IMR-90 (cell line): Measurements from ENCODE around the gene GREB1L. TPM values are rescaled to one million over a fixed set of nuclear protein-coding genes. Genes with fewer than 3 reads are reported as not detected.

Experiments used
- ATAC-seq: fragments of 200-7000 bp; cut with Tn5 transposase; 2 replicates; pipeline ENCODE4 v1.9.1; 2020; ENCODE audit warnings: low read depth, mild to moderate bottlenecking, moderate library complexity
- BruUV-seq: library from RNA; stranded (reverse); fragments of 400-500 nt; replicated peaks from 2 replicates; lab custom pipeline; 2021; lab: Mats Ljungman, UMichigan
- CTCF ChIA-PET: fragments of 300-600 bp; formaldehyde crosslinking; extraction: SDS; loops from one replicate; lab custom pipeline; 2021; ENCODE audit warnings: antibody characterized with exemption; lab: Yijun Ruan, JAX
- POLR2A ChIA-PET: fragments of 300-600 bp; sonication (Branson Sonifier 250); formaldehyde crosslinking; loops from one replicate; lab custom pipeline; 2022; ENCODE audit warnings: antibody characterized with exemption; ENCODE audit not compliant: unreplicated experiment; lab: Charles Lee
- DNase-seq: peaks from one replicate; pipeline ENCODE4 v3.0.0; 2013
- H2AFZ ChIP-seq: replicated peaks from 2 replicates; pipeline ENCODE3; 2013; ENCODE audit warnings: low read length, mild to moderate bottlenecking; ENCODE audit not compliant: poor library complexity
- H2AK5ac ChIP-seq: 2 replicates; pipeline ENCODE4 v1.6.1; 2013; ENCODE audit warnings: low read depth, low read length, inconsistent platforms
- H2AK9ac ChIP-seq: replicated peaks from 2 replicates; pipeline ENCODE3; 2013; ENCODE audit warnings: mild to moderate bottlenecking, low read depth, low read length, moderate library complexity; ENCODE audit not compliant: poor library complexity
- H2BK120ac ChIP-seq: 2 replicates; pipeline ENCODE4 v1.6.1; 2013; ENCODE audit warnings: low read depth, low read length, inconsistent platforms
- H2BK15ac ChIP-seq: 3 replicates; pipeline ENCODE4 v1.6.1; 2013; ENCODE audit warnings: low read depth, low read length, inconsistent platforms
- H2BK20ac ChIP-seq: 2 replicates; pipeline ENCODE4 v1.6.1; 2013; ENCODE audit warnings: low read depth, mild to moderate bottlenecking, inconsistent platforms, low read length, moderate library complexity
- H2BK5ac ChIP-seq: 2 replicates; pipeline ENCODE4 v1.6.1; 2013; ENCODE audit warnings: mild to moderate bottlenecking, low read depth, low read length, inconsistent platforms; ENCODE audit not compliant: poor library complexity, severe bottlenecking
- H3K14ac ChIP-seq: replicated peaks from 2 replicates; pipeline ENCODE4 v1.6.1; 2013; ENCODE audit warnings: low read depth, low read length, inconsistent platforms
- H3K18ac ChIP-seq: 2 replicates; pipeline ENCODE4 v1.6.1; 2013; ENCODE audit warnings: low read depth, low read length, control low read depth
- H3K23ac ChIP-seq: 2 replicates; pipeline ENCODE4 v1.6.1; 2013; ENCODE audit warnings: low read depth, low read length, inconsistent platforms
- H3K27ac ChIP-seq: 2 replicates; pipeline ENCODE4 v1.5.1; 2013; ENCODE audit warnings: mild to moderate bottlenecking, control low read depth, low read length; ENCODE audit not compliant: insufficient read depth
- H3K27me3 ChIP-seq: 2 replicates; pipeline ENCODE4 v1.6.1; 2013; ENCODE audit warnings: low read length; ENCODE audit not compliant: control insufficient read depth, insufficient read depth
- H3K36me3 ChIP-seq: 2 replicates; pipeline ENCODE4 v1.6.1; 2013; ENCODE audit warnings: low read length, mixed read lengths; ENCODE audit not compliant: control insufficient read depth, insufficient read depth
- H3K4ac ChIP-seq: 2 replicates; pipeline ENCODE4 v1.6.1; 2013; ENCODE audit warnings: low read depth, low read length, inconsistent platforms
- H3K4me1 ChIP-seq: 2 replicates; pipeline ENCODE4 v1.6.1; 2013; ENCODE audit warnings: low read length, mixed read lengths; ENCODE audit not compliant: control insufficient read depth, insufficient read depth
- H3K4me2 ChIP-seq: 2 replicates; pipeline ENCODE4 v1.6.1; 2013; ENCODE audit warnings: low read depth, mild to moderate bottlenecking, control low read depth, low read length, moderate library complexity
- H3K4me3 ChIP-seq: 2 replicates; pipeline ENCODE4 v1.5.1; 2013; ENCODE audit warnings: low read depth, mild to moderate bottlenecking, control low read depth, low read length, moderate library complexity; ENCODE audit not compliant: insufficient read depth
- H3K56ac ChIP-seq: 2 replicates; pipeline ENCODE4 v1.6.1; 2013; ENCODE audit warnings: low read length, inconsistent platforms; ENCODE audit not compliant: insufficient read depth; ENCODE audit errors: extremely low read depth
- H3K79me1 ChIP-seq, 2 experiments: 2 replicates each; pipeline ENCODE4 v1.6.1; 2013; ENCODE audit warnings: low read length in 2 of 2, inconsistent platforms in 1 of 2, low read depth in 1 of 2
- H3K9ac ChIP-seq: 2 replicates; pipeline ENCODE4 v1.6.1; 2013; ENCODE audit warnings: low read depth, low read length, control low read depth
- H3K9me1 ChIP-seq: 2 replicates; pipeline ENCODE4 v1.6.1; 2013; ENCODE audit warnings: low read length, inconsistent platforms; ENCODE audit not compliant: insufficient read depth
- H3K9me3 ChIP-seq: 2 replicates; pipeline ENCODE4 v1.6.1; 2013; ENCODE audit warnings: low read length; ENCODE audit not compliant: control insufficient read depth, insufficient read depth
- H4K20me1 ChIP-seq: 2 replicates; pipeline ENCODE4 v1.6.1; 2013; ENCODE audit warnings: low read length, inconsistent platforms; ENCODE audit not compliant: insufficient read depth
- H4K5ac ChIP-seq: 2 replicates; pipeline ENCODE4 v1.6.1; 2013; ENCODE audit warnings: mild to moderate bottlenecking, low read depth, low read length, control low read depth
- H4K8ac ChIP-seq, 2 experiments: 2 replicates each; pipeline ENCODE4 v1.6.1; 2013; ENCODE audit warnings: low read depth in 2 of 2, low read length in 2 of 2, control low read depth in 1 of 2, inconsistent platforms in 1 of 2
- H4K91ac ChIP-seq: 2 replicates; pipeline ENCODE4 v1.6.1; 2013; ENCODE audit warnings: low read depth, low read length, inconsistent platforms; ENCODE audit not compliant: insufficient read depth
- BHLHE40 ChIP-seq: fragments of 150-350 bp; IDR thresholded peaks from 2 replicates; pipeline ENCODE4 v1.6.1; 2016; ENCODE audit warnings: mild to moderate bottlenecking, low read depth, low read length
- CEBPB ChIP-seq: IDR thresholded peaks from 2 replicates; pipeline ENCODE4 v1.6.1; 2012; ENCODE audit warnings: low read depth, low read length, improper control_type of control experiment
- MAZ ChIP-seq: IDR thresholded peaks from 2 replicates; pipeline ENCODE4 v1.6.1; 2012; ENCODE audit warnings: low read depth, mild to moderate bottlenecking, low read length, improper control_type of control experiment, moderate library complexity, borderline replicate concordance
- RAD21 ChIP-seq: IDR thresholded peaks from 2 replicates; pipeline ENCODE4 v1.6.1; 2012; ENCODE audit warnings: low read length, improper control_type of control experiment
- RCOR1 ChIP-seq: IDR thresholded peaks from 2 replicates; pipeline ENCODE4 v1.6.1; 2012; ENCODE audit warnings: mild to moderate bottlenecking, low read length, improper control_type of control experiment; ENCODE audit not compliant: insufficient replicate concordance
- RFX5 ChIP-seq: IDR thresholded peaks from 2 replicates; pipeline ENCODE4 v1.8.0; 2012; ENCODE audit warnings: low read depth, mild to moderate bottlenecking, low read length, moderate library complexity
- SMC3 ChIP-seq: fragments of 150-350 bp; IDR thresholded peaks from 2 replicates; pipeline ENCODE4 v1.6.1; 2016; ENCODE audit warnings: low read depth, mild to moderate bottlenecking, antibody characterized with exemption, low read length, moderate library complexity
- WGBS, 2 experiments: methylation state at CpG; one replicate each; pipeline versions ENCODE4 v1.1.5 to v1.1.7; 2013; ENCODE audit warnings: missing lambda C conversion rate in 2 of 2; ENCODE audit not compliant: insufficient read length in 1 of 2; ENCODE audit errors: extremely low coverage in 2 of 2; 5-methylcytosine and 5-hydroxymethylcytosine counted together
- dilution Hi-C: fragments of 300-500 bp; cut with HindIII; formaldehyde crosslinking; loops from one replicate; pipeline ENCODE4 v1.14.3; 2018; ENCODE audit warnings: low sequenced_read_pairs; ENCODE audit not compliant: unreplicated experiment
- in situ Hi-C: fragments of 300-500 bp; cut with MboI; formaldehyde crosslinking; loops from 3 replicates; pipeline ENCODE4 v1.14.3; 2019; ENCODE audit warnings: low sequenced_read_pairs, inconsistent platforms, mixed read lengths
- intact Hi-C: fragments of 100-400 bp; cut with micrococcal nuclease; formaldehyde crosslinking; loops from 2 replicates; pipeline ENCODE4 v1.10.0; 2022
- polyA plus RNA-seq, 3 experiments: library from polyadenylated mRNA; depleted of rRNA; stranded (reverse); fragments of >200 nt; gene quantifications; 2 replicates each; pipeline ENCODE4 v1.2.3, GENCODE V29; 2012; ENCODE audit warnings: low replicate concordance in 1 of 3
- total RNA-seq: library from RNA; depleted of rRNA; stranded (reverse); fragments of >200 nt; gene quantifications from 2 replicates; pipeline ENCODE4 v1.2.3, GENCODE V29; 2012
- TF ChIP-seq, protein P1 (sequence below): fragments of 150-350 bp; IDR thresholded peaks from 2 replicates; pipeline ENCODE4 v1.6.1; 2016; ENCODE audit warnings: low read depth, mild to moderate bottlenecking, low read length, moderate library complexity, borderline replicate concordance
- TF ChIP-seq, protein P2 (sequence below): fragments of 150-350 bp; IDR thresholded peaks from 2 replicates; pipeline ENCODE4 v1.6.1; 2017; ENCODE audit warnings: mild to moderate bottlenecking, antibody characterized with exemption, low read length, low read depth
- TF ChIP-seq, protein P3 (sequence below): conservative IDR thresholded peaks from 2 replicates; pipeline ENCODE4 v1.5.1; 2012; ENCODE audit warnings: mild to moderate bottlenecking, low read depth, low read length, improper control_type of control experiment

Gene GREB1L
- total and polyA plus RNA-seq, 2 of the 4 experiments (the other 2 are of a cell fraction): under 0.01 to 0.02 TPM

DNA sequence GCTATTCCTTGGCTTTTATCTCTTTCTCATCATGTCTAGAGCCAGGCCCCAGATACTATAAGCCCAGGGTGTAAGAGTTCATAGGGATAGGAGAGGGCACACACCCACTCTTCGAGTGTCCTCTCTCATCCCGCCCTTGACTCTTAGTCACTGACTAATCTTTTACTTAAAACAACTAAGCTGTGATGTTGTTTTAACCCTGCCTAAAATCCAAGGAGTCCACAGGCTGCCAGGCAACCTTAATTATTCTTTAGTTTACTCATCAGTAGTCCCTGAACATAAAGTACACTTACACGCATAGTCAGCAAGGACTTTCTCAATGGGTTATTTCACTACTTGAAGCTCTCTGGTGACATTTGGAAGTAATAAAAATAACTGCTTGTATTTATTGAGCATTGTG, 28.4 kb downstream of the GREB1L start:
- Histone ChIP-seq H3K4me2 (no peak overlapping the region), H2AK9ac (no peak overlapping the region), H3K9ac (no peak overlapping the region), H3K4ac (no peak overlapping the region), H2BK120ac (no peak overlapping the region), H3K4me3 (no peak overlapping the region), H2AK5ac (no peak overlapping the region), H3K18ac (no peak overlapping the region), H4K20me1 (no peaks in the 10 kb centered on the region), H3K79me1 (no peaks in the 10 kb centered on the region), H3K56ac (no peak overlapping the region), H3K23ac (no peak overlapping the region), H3K4me1 (no peaks in the 10 kb centered on the region), H3K36me3 (no peaks in the 10 kb centered on the region), H3K27ac (no peak overlapping the region), H4K8ac (no peak overlapping the region), H2BK5ac (no peak overlapping the region), H3K14ac (no peak overlapping the region), H4K5ac (no peak overlapping the region), H3K9me3 (no peaks in the 10 kb centered on the region), H4K91ac (no peak overlapping the region), H2BK20ac (no peak overlapping the region), H2BK15ac (no peak overlapping the region), H2AFZ (no peak overlapping the region), H3K9me1 (no peaks in the 10 kb centered on the region), H3K27me3 (peaks cover 3% of the 10 kb centered on the region; the same call in 1 of the 2 replicates)
- no CpG with 5 or more reads among the region's 3 CpGs for WGBS, 2 experiments
- intact Hi-C loops (loop anchor here (10.0 kb wide), 1 partner anchor 114 kb away; no protein-coding TSS in a partner anchor), dilution Hi-C loops (no loop called here), in situ Hi-C loops (no loop called here)
- CTCF ChIA-PET: no interaction called here
- no TSS peak for BruUV-seq
- DNase-seq (no peak), ATAC-seq (no peak)
- TF ChIP-seq RFX5 (no peak), SMC3 (no peak), RAD21 (no peak), MAZ (no peak), CEBPB (no peak), BHLHE40 (no peak), RCOR1 (no peak)
- TF ChIP-seq, protein P1, sequence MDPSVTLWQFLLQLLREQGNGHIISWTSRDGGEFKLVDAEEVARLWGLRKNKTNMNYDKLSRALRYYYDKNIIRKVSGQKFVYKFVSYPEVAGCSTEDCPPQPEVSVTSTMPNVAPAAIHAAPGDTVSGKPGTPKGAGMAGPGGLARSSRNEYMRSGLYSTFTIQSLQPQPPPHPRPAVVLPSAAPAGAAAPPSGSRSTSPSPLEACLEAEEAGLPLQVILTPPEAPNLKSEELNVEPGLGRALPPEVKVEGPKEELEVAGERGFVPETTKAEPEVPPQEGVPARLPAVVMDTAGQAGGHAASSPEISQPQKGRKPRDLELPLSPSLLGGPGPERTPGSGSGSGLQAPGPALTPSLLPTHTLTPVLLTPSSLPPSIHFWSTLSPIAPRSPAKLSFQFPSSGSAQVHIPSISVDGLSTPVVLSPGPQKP: no peak
- TF ChIP-seq, protein P2, sequence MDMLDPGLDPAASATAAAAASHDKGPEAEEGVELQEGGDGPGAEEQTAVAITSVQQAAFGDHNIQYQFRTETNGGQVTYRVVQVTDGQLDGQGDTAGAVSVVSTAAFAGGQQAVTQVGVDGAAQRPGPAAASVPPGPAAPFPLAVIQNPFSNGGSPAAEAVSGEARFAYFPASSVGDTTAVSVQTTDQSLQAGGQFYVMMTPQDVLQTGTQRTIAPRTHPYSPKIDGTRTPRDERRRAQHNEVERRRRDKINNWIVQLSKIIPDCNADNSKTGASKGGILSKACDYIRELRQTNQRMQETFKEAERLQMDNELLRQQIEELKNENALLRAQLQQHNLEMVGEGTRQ: no peak
- TF ChIP-seq, protein P3, sequence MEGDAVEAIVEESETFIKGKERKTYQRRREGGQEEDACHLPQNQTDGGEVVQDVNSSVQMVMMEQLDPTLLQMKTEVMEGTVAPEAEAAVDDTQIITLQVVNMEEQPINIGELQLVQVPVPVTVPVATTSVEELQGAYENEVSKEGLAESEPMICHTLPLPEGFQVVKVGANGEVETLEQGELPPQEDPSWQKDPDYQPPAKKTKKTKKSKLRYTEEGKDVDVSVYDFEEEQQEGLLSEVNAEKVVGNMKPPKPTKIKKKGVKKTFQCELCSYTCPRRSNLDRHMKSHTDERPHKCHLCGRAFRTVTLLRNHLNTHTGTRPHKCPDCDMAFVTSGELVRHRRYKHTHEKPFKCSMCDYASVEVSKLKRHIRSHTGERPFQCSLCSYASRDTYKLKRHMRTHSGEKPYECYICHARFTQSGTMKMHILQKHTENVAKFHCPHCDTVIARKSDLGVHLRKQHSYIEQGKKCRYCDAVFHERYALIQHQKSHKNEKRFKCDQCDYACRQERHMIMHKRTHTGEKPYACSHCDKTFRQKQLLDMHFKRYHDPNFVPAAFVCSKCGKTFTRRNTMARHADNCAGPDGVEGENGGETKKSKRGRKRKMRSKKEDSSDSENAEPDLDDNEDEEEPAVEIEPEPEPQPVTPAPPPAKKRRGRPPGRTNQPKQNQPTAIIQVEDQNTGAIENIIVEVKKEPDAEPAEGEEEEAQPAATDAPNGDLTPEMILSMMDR: no peak
- POLR2A ChIA-PET: no interaction called here
